H9 (cell line): Measurements from ENCODE around the gene ZC3H10. TPM values are rescaled to one million over a fixed set of nuclear protein-coding genes. Genes with fewer than 3 reads are reported as not detected.

ENCODE experiments used
- DNase-seq: peaks from one replicate; pipeline ENCODE4 v3.0.0-alpha.2; 2017
- H2AFZ ChIP-seq: one replicate; pipeline ENCODE4 v1.6.1; 2013; ENCODE audit warnings: mild to moderate bottlenecking, low read length, control low read depth, moderate library complexity
- H2AK5ac ChIP-seq: 2 replicates; pipeline ENCODE4 v1.6.1; 2013; ENCODE audit warnings: low read length, control low read depth, mixed read lengths; ENCODE audit not compliant: insufficient read length
- H2BK120ac ChIP-seq: one replicate; pipeline ENCODE4 v1.6.1; 2013; ENCODE audit warnings: low read depth, mild to moderate bottlenecking, low read length, control low read depth, inconsistent platforms; ENCODE audit not compliant: poor library complexity, severe bottlenecking
- H2BK12ac ChIP-seq: 2 replicates; pipeline ENCODE4 v1.6.1; 2013; ENCODE audit warnings: low read length, control low read depth, mixed read lengths, low read depth; ENCODE audit not compliant: insufficient read length
- H2BK15ac ChIP-seq: 2 replicates; pipeline ENCODE4 v1.6.1; 2013; ENCODE audit warnings: low read depth, low read length, control low read depth
- H2BK20ac ChIP-seq: one replicate; pipeline ENCODE4 v1.6.1; 2013; ENCODE audit warnings: low read depth, mild to moderate bottlenecking, low read length, control low read depth, inconsistent platforms; ENCODE audit not compliant: poor library complexity, severe bottlenecking
- H2BK5ac ChIP-seq: 2 replicates; pipeline ENCODE4 v1.6.1; 2013; ENCODE audit warnings: low read length, control low read depth, mixed read lengths; ENCODE audit not compliant: insufficient read length
- H3K14ac ChIP-seq: 2 replicates; pipeline ENCODE4 v1.6.1; 2013; ENCODE audit warnings: low read length, control low read depth; ENCODE audit not compliant: insufficient read depth
- H3K18ac ChIP-seq: 2 replicates; pipeline ENCODE4 v1.6.1; 2013; ENCODE audit warnings: low read depth, mild to moderate bottlenecking, mixed read lengths, low read length, control low read depth; ENCODE audit not compliant: insufficient read length
- H3K23ac ChIP-seq: 2 replicates; pipeline ENCODE4 v1.6.1; 2013; ENCODE audit warnings: low read length, control low read depth, mixed read lengths, low read depth; ENCODE audit not compliant: insufficient read length
- H3K23me2 ChIP-seq: 2 replicates; pipeline ENCODE4 v1.6.1; 2013; ENCODE audit warnings: low read depth, mild to moderate bottlenecking, mixed read lengths, low read length, control low read depth; ENCODE audit not compliant: insufficient read length, poor library complexity, severe bottlenecking
- H3K27ac ChIP-seq: 2 replicates; pipeline ENCODE4 v1.5.1; 2013; ENCODE audit warnings: low read length, control low read depth, mixed read lengths, low read depth; ENCODE audit not compliant: insufficient read length
- H3K27me3 ChIP-seq: 2 replicates; pipeline ENCODE4 v1.6.1; 2013; ENCODE audit warnings: low read length, control low read depth, inconsistent platforms; ENCODE audit not compliant: insufficient read depth
- H3K4ac ChIP-seq: 2 replicates; pipeline ENCODE4 v1.6.1; 2013; ENCODE audit warnings: low read depth, mild to moderate bottlenecking, control low read depth, inconsistent platforms, low read length, moderate library complexity
- H3K4me1 ChIP-seq: 2 replicates; pipeline ENCODE4 v1.6.1; 2013; ENCODE audit warnings: low read length, control low read depth, inconsistent platforms; ENCODE audit not compliant: insufficient read depth
- H3K4me2 ChIP-seq: 2 replicates; pipeline ENCODE4 v1.6.1; 2013; ENCODE audit warnings: low read length, control low read depth, mixed read lengths; ENCODE audit not compliant: insufficient read length, insufficient read depth
- H3K56ac ChIP-seq: 2 replicates; pipeline ENCODE4 v1.6.1; 2013; ENCODE audit warnings: low read depth, mild to moderate bottlenecking, mixed read lengths, low read length, control low read depth; ENCODE audit not compliant: insufficient read length
- H3K79me1 ChIP-seq: 2 replicates; pipeline ENCODE4 v1.6.1; 2013; ENCODE audit warnings: low read depth, mild to moderate bottlenecking, moderate library complexity, low read length, control low read depth, inconsistent platforms; ENCODE audit not compliant: insufficient read depth, poor library complexity, severe bottlenecking
- H3K79me2 ChIP-seq: 2 replicates; pipeline ENCODE4 v1.6.1; 2013; ENCODE audit warnings: low read length, control low read depth, inconsistent platforms; ENCODE audit not compliant: insufficient read depth
- H3K9ac ChIP-seq: 2 replicates; pipeline ENCODE4 v1.6.1; 2013; ENCODE audit warnings: low read length, control low read depth, mixed read lengths; ENCODE audit not compliant: insufficient read length; ENCODE audit errors: extremely low read depth
- H3K9me3 ChIP-seq: one replicate; pipeline ENCODE4 v1.6.1; 2013; ENCODE audit warnings: low read depth, low read length, inconsistent platforms; ENCODE audit not compliant: control insufficient read depth
- H3T11ph ChIP-seq: one replicate; pipeline ENCODE4 v1.6.1; 2013; ENCODE audit warnings: mild to moderate bottlenecking, low read length, control low read depth, inconsistent platforms
- H4K20me1 ChIP-seq: one replicate; pipeline ENCODE4 v1.6.1; 2013; ENCODE audit not compliant: control insufficient read depth, insufficient read length, insufficient read depth
- H4K5ac ChIP-seq: 2 replicates; pipeline ENCODE4 v1.6.1; 2013; ENCODE audit warnings: low read depth, mild to moderate bottlenecking, mixed read lengths, low read length, control low read depth; ENCODE audit not compliant: insufficient read length
- H4K8ac ChIP-seq: replicated peaks from 2 replicates; pipeline ENCODE4 v1.6.1; 2013; ENCODE audit warnings: low read length, control low read depth, mixed read lengths, low read depth; ENCODE audit not compliant: insufficient read length
- H4K91ac ChIP-seq: 2 replicates; pipeline ENCODE4 v1.6.1; 2013; ENCODE audit warnings: low read depth, mild to moderate bottlenecking, moderate library complexity, mixed read lengths, low read length, control low read depth; ENCODE audit not compliant: insufficient read length
- H3K27ac Mint-ChIP-seq, 3 experiments: 2 replicates in 2 of 3; 3 replicates in 1 of 3; pipeline ENCODE4 v1.8.0; 2020 to 2021; ENCODE audit warnings: mixed read lengths in 3 of 3, mild to moderate bottlenecking in 1 of 3, moderate library complexity in 1 of 3
- H3K27me3 Mint-ChIP-seq: 2 replicates; pipeline ENCODE4 v1.8.0; 2021; ENCODE audit warnings: low read depth, mild to moderate bottlenecking, moderate library complexity, mixed read lengths
- H3K36me3 Mint-ChIP-seq, 3 experiments: 2 replicates in 2 of 3; 3 replicates in 1 of 3; pipeline ENCODE4 v1.8.0; 2020 to 2021; ENCODE audit warnings: low read depth in 3 of 3, mixed read lengths in 3 of 3; ENCODE audit not compliant: insufficient read depth in 1 of 3
- H3K4me1 Mint-ChIP-seq, 2 experiments: 2 replicates each; pipeline ENCODE4 v1.8.0; 2020; ENCODE audit warnings: mixed read lengths in 2 of 2
- H3K4me3 Mint-ChIP-seq, 2 experiments: 2 replicates in 1 of 2; 3 replicates in 1 of 2; pipeline ENCODE4 v1.8.0; 2020 to 2021; ENCODE audit warnings: mild to moderate bottlenecking in 2 of 2, mixed read lengths in 2 of 2, moderate library complexity in 1 of 2
- H3K9me3 Mint-ChIP-seq, 2 experiments: 2 replicates in 1 of 2; 3 replicates in 1 of 2; pipeline ENCODE4 v1.8.0; 2020; ENCODE audit warnings: mild to moderate bottlenecking in 2 of 2, mixed read lengths in 2 of 2, moderate library complexity in 1 of 2
- CTCF ChIP-seq: fragments of 200-600 bp; sonication (generic); conservative IDR thresholded peaks from 3 replicates; pipeline ENCODE4 v1.8.0; 2021; ENCODE audit warnings: antibody characterized with exemption, mild to moderate bottlenecking
- WGBS: extraction: QIAGEN DNeasy Blood & Tissue Kit; methylation state at CpG from one replicate; pipeline ENCODE4 v1.1.7; 2013; ENCODE audit warnings: missing lambda C conversion rate, low lambda C conversion rate, mixed read lengths; ENCODE audit not compliant: insufficient read length; ENCODE audit errors: extremely low coverage; 5-methylcytosine and 5-hydroxymethylcytosine counted together
- total RNA-seq: library from RNA; stranded (reverse); gene quantifications from 2 replicates; pipeline ENCODE4 v1.2.1, GENCODE V29; 2021

Gene ZC3H10
- total RNA-seq, 1 experiment from 2014 or later, result 9.4 TPM

GRCh38 chr12:56165369-56165768, 47.3 kb downstream of the ZC3H10 start:
- no peak overlapping the region for H3T11ph ChIP-seq
- no peak overlapping the region for H2AFZ ChIP-seq
- H4K5ac ChIP-seq, result no peak overlapping the region
- no peaks in the 10 kb centered on the region for H3K79me1 ChIP-seq
- H3K23me2 ChIP-seq, result no peaks in the 10 kb centered on the region
- Mint-ChIP-seq H3K4me3 (no peak overlapping the region), H3K27me3 (peaks cover 6% of the 10 kb centered on the region), H3K27ac (peak overlapping the region; percentile 2 to 60 (median 21); a peak in 3 of 7 replicates), H3K36me3 (peaks cover 68 to 93% (median 91%) of the 10 kb centered on the region in 3 experiments), H3K4me1 (peaks cover 29 to 36% of the 10 kb centered on the region in 2 experiments), H3K9me3 (no peaks in the 10 kb centered on the region)
- H3K9ac ChIP-seq, result no peak overlapping the region
- H3K79me2 ChIP-seq, result no peaks in the 10 kb centered on the region
- H3K4me1 ChIP-seq, result no peaks in the 10 kb centered on the region; the same call in 1 of the 2 replicates
- no peaks in the 10 kb centered on the region for H3K27me3 ChIP-seq
- no peak overlapping the region for H2BK15ac ChIP-seq
- H4K8ac ChIP-seq, result no peak overlapping the region
- H3K4me2 ChIP-seq, result no peak overlapping the region
- TF ChIP-seq CTCF, result no peak
- no peak overlapping the region for H3K4ac ChIP-seq
- H2BK12ac ChIP-seq, result no peak overlapping the region
- no peak overlapping the region for H2BK5ac ChIP-seq
- H4K91ac ChIP-seq, result no peak overlapping the region
- H2BK120ac ChIP-seq, result no peak overlapping the region
- no peaks in the 10 kb centered on the region for H4K20me1 ChIP-seq
- H3K56ac ChIP-seq, result no peak overlapping the region
- no peak overlapping the region for H3K18ac ChIP-seq
- H3K14ac ChIP-seq, result no peak overlapping the region
- no peak overlapping the region for H2AK5ac ChIP-seq
- WGBS, result no CpG with 5 or more reads among the region's 4 CpGs
- no peak overlapping the region for H3K27ac ChIP-seq
- no peak overlapping the region for H2BK20ac ChIP-seq
- DNase-seq, result no peak
- H3K23ac ChIP-seq, result no peak overlapping the region
- H3K9me3 ChIP-seq, result no peaks in the 10 kb centered on the region
